CD14-positive monocyte (primary cell): ENCODE data around the gene CHST11. TPM values are rescaled to one million over a fixed set of nuclear protein-coding genes. Genes with fewer than 3 reads are reported as not detected.
"Not testable (repeated sequence)": the region's sequence is repeated elsewhere in the genome, so short reads cannot be mapped to it uniquely, and the experiment has no call there.

Source experiments
- DNase-seq, 3 donors: peaks; one replicate each; pipeline ENCODE4 v3.0.0-alpha.2; 2011 to 2022
- H2AFZ ChIP-seq: 2 replicates; pipeline ENCODE4 v1.6.0; 2012; ENCODE audit warnings: mild to moderate bottlenecking, low read depth, low read length, inconsistent platforms; ENCODE audit not compliant: insufficient read depth, poor library complexity, severe bottlenecking
- H3K27ac ChIP-seq, 2 donors: 1 replicate in 1 of 2; 2 replicates in 1 of 2; pipeline ENCODE4 v1.5.1; 2012 to 2013; ENCODE audit warnings: low read length in 2 of 2, control low read depth in 1 of 2, inconsistent platforms in 1 of 2, low read depth in 1 of 2, mild to moderate bottlenecking in 1 of 2
- H3K27me3 ChIP-seq, 2 donors: one replicate each; pipeline versions ENCODE4 v1.6.0 to v1.6.1; 2011 to 2013; ENCODE audit warnings: low read length in 2 of 2; ENCODE audit not compliant: control insufficient read depth in 2 of 2, insufficient read depth in 2 of 2
- H3K36me3 ChIP-seq, 2 donors: replicated peaks in 1 of 2; 1 replicate in 1 of 2; 2 replicates in 1 of 2; pipeline versions ENCODE4 v1.5.1 to v1.6.1; 2012 to 2013; ENCODE audit warnings: low read length in 2 of 2, control low read depth in 1 of 2, inconsistent platforms in 1 of 2, mild to moderate bottlenecking in 1 of 2; ENCODE audit not compliant: insufficient read depth in 2 of 2, control insufficient read depth in 1 of 2
- H3K4me1 ChIP-seq, 2 donors: 1 replicate in 1 of 2; 2 replicates in 1 of 2; pipeline versions ENCODE4 v1.5.1 to v1.6.1; 2012 to 2013; ENCODE audit warnings: low read length in 2 of 2, control low read depth in 1 of 2, inconsistent platforms in 1 of 2, mild to moderate bottlenecking in 1 of 2, moderate library complexity in 1 of 2; ENCODE audit not compliant: insufficient read depth in 2 of 2, control insufficient read depth in 1 of 2
- H3K4me2 ChIP-seq: replicated peaks from 2 replicates; pipeline ENCODE3; 2012; ENCODE audit warnings: low read length, moderate library complexity, mild to moderate bottlenecking; ENCODE audit not compliant: poor library complexity, severe bottlenecking; ENCODE audit errors: extremely low read depth
- H3K4me3 ChIP-seq, 3 experiments: fragments of 200-600 bp in 1 of 3; sonication (generic) in 1 of 3; replicated peaks in 1 of 3; 1 replicate in 2 of 3; 2 replicates in 1 of 3; pipeline ENCODE4 v1.5.1; 2011 to 2013; ENCODE audit warnings: low read length in 3 of 3, mild to moderate bottlenecking in 3 of 3, control low read depth in 2 of 3, low read depth in 2 of 3, inconsistent platforms in 1 of 3, moderate library complexity in 1 of 3
- H3K79me2 ChIP-seq: 2 replicates; pipeline ENCODE4 v1.6.0; 2012; ENCODE audit warnings: mild to moderate bottlenecking, control low read depth, inconsistent platforms, low read length, moderate library complexity; ENCODE audit not compliant: insufficient read depth
- H3K9ac ChIP-seq: 2 replicates; pipeline ENCODE4 v1.6.0; 2017; ENCODE audit warnings: low read length, mild to moderate bottlenecking; ENCODE audit not compliant: insufficient read depth, poor library complexity, severe bottlenecking
- H3K9me3 ChIP-seq, 2 donors: replicated peaks in 1 of 2; 1 replicate in 1 of 2; 2 replicates in 1 of 2; pipeline versions ENCODE4 v1.5.1 to v1.6.1; 2012 to 2013; ENCODE audit warnings: low read length in 2 of 2, control low read depth in 1 of 2; ENCODE audit not compliant: control insufficient read depth in 1 of 2, insufficient read depth in 1 of 2
- H4K20me1 ChIP-seq: 2 replicates; pipeline ENCODE4 v1.6.0; 2012; ENCODE audit warnings: mild to moderate bottlenecking, low read length, control low read depth, moderate library complexity; ENCODE audit not compliant: insufficient read depth
- H3K27ac Mint-ChIP-seq, 7 donors: one replicate each; pipeline ENCODE4 v1.8.0; 2020; ENCODE audit warnings: mild to moderate bottlenecking in 7 of 7, mixed read lengths in 7 of 7, moderate library complexity in 6 of 7, inconsistent platforms in 2 of 7
- H3K27me3 Mint-ChIP-seq, 3 donors: one replicate each; pipeline ENCODE4 v1.8.0; 2021 to 2022; ENCODE audit warnings: low read depth in 3 of 3, mild to moderate bottlenecking in 3 of 3, mixed read lengths in 3 of 3, moderate library complexity in 3 of 3, inconsistent platforms in 1 of 3
- H3K36me3 Mint-ChIP-seq, 2 donors: one replicate each; pipeline ENCODE4 v1.8.0; 2020; ENCODE audit warnings: mixed read lengths in 2 of 2, inconsistent platforms in 1 of 2, mild to moderate bottlenecking in 1 of 2
- H3K4me1 Mint-ChIP-seq: one replicate; pipeline ENCODE4 v1.8.0; 2020; ENCODE audit warnings: mild to moderate bottlenecking, mixed read lengths
- H3K4me3 Mint-ChIP-seq, 2 donors: one replicate each; pipeline ENCODE4 v1.8.0; 2020; ENCODE audit warnings: mild to moderate bottlenecking in 2 of 2, mixed read lengths in 2 of 2, moderate library complexity in 1 of 2
- H3K9me3 Mint-ChIP-seq, 7 donors: one replicate each; pipeline ENCODE4 v1.8.0; 2020 to 2022; ENCODE audit warnings: mixed read lengths in 7 of 7, mild to moderate bottlenecking in 6 of 7, moderate library complexity in 6 of 7, inconsistent platforms in 2 of 7
- WGBS: methylation state at CpG from one replicate; pipeline ENCODE4 v1.1.5; 2013; ENCODE audit warnings: missing lambda C conversion rate; ENCODE audit not compliant: insufficient coverage; 5-methylcytosine and 5-hydroxymethylcytosine counted together
- intact Hi-C, 2 donors: fragments of 100-400 bp; cut with micrococcal nuclease; formaldehyde crosslinking; loops; one replicate each; pipeline versions ENCODE4 v1.15.0 to v1.15.1; 2023
- polyA plus RNA-seq, 3 donors: library from polyadenylated mRNA; depleted of rRNA in 1 of 3; unstranded in 2 of 3; stranded (reverse) in 1 of 3; fragments of 300-500 nt in 2 of 3; fragments of >200 nt in 1 of 3; fragmentation: Illumina TruSeq in 2 of 3; gene quantifications; 1 replicate in 2 of 3; 2 replicates in 1 of 3; pipeline ENCODE4 v1.2.3, GENCODE V29; 2012 to 2021
- TF ChIP-seq, protein P1 (sequence below): fragments of 200-600 bp; IDR thresholded peaks from one replicate; pipeline ENCODE4 v1.8.0; 2022; ENCODE audit warnings: antibody characterized with exemption, mild to moderate bottlenecking

Gene CHST11
- polyA plus RNA-seq, 3 donors, result 44.4 to 66.6 (median 48.4) TPM

DNA sequence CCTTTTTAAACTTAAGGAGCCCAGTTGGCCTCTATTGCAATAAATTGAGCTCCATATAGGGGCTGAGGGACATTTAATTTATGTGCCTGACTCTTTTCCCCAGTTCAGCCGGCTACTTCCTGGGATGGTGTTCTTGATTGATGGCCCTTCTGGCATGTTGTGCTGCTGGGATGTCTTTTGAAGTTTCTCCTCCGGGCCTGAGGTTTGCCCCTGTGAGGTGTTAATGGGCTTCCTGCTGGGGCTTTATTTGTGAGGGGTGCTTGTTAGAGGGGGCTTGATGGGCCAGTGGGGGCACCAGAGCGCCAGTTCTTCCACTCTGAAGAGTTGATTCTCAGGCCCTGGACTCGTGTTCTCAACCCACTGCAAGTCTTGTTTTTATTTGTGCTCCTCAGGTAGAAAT, 69.6 kb downstream of the CHST11 start:
- H4K20me1 ChIP-seq, result peaks cover 99% of the 10 kb centered on the region
- Mint-ChIP-seq H3K36me3 (peaks cover 23 to 36% of the 10 kb centered on the region in 2 donors), H3K27ac (peak overlapping the region in 2 of 7 donors; percentile 38 to 78), H3K27me3 (peaks cover 0 to 3% (median 1%) of the 10 kb centered on the region in 3 donors), H3K9me3 (peaks cover 0 to 10% (median 5%) of the 10 kb centered on the region in 7 donors), H3K4me1 (peaks cover 50% of the 10 kb centered on the region), H3K4me3 (no peak overlapping the region)
- no peak overlapping the region for H3K9ac ChIP-seq
- no peak overlapping the region for H3K27ac ChIP-seq
- peaks cover 32 to 33% of the 10 kb centered on the region in 2 donors for H3K4me1 ChIP-seq
- H3K79me2 ChIP-seq, result peaks cover 100% of the 10 kb centered on the region
- peaks cover 0 to 4% of the 10 kb centered on the region in 2 donors for H3K9me3 ChIP-seq
- H2AFZ ChIP-seq, result no peak overlapping the region
- no peak overlapping the region for H3K4me3 ChIP-seq
- peaks cover 0 to 9% of the 10 kb centered on the region in 2 donors for H3K36me3 ChIP-seq
- H3K27me3 ChIP-seq, result no peaks in the 10 kb centered on the region
- intact Hi-C loops, result no loop called here
- 51% methylated on average over 4 of the region's 4 CpGs for WGBS
- TF ChIP-seq, protein P1, sequence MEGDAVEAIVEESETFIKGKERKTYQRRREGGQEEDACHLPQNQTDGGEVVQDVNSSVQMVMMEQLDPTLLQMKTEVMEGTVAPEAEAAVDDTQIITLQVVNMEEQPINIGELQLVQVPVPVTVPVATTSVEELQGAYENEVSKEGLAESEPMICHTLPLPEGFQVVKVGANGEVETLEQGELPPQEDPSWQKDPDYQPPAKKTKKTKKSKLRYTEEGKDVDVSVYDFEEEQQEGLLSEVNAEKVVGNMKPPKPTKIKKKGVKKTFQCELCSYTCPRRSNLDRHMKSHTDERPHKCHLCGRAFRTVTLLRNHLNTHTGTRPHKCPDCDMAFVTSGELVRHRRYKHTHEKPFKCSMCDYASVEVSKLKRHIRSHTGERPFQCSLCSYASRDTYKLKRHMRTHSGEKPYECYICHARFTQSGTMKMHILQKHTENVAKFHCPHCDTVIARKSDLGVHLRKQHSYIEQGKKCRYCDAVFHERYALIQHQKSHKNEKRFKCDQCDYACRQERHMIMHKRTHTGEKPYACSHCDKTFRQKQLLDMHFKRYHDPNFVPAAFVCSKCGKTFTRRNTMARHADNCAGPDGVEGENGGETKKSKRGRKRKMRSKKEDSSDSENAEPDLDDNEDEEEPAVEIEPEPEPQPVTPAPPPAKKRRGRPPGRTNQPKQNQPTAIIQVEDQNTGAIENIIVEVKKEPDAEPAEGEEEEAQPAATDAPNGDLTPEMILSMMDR, result no peak
- DNase-seq, result no peak
- no peak overlapping the region for H3K4me2 ChIP-seq

DNA sequence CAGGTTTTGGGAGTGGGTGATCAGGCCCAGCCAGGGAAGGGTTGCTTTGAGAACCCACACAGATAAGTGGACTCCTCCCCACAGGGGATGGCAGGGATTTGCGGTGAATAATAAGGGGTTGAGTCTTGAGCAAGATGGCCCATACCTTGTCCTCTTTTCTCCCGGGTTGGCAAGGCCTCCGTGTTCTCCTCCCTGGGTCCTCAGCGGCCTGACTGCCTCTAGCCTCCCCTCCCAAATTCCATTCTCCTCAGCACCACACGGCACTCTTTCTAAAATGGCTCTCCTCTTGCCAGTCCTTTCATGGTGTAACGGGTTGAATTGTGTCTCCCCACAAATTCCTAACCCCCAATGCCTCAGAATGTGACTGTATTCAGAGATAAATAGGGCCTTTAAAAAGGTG, 70.0 kb downstream of the CHST11 start:
- peaks cover 99% of the 10 kb centered on the region for H4K20me1 ChIP-seq
- H3K27ac ChIP-seq, result no peak overlapping the region
- peaks cover 0 to 9% of the 10 kb centered on the region in 2 donors for H3K36me3 ChIP-seq
- peaks cover 27 to 39% of the 10 kb centered on the region in 2 donors for H3K36me3 Mint-ChIP-seq
- H3K4me3 ChIP-seq, result no peak overlapping the region
- H3K27me3 Mint-ChIP-seq, result peaks cover 0 to 5% (median 1%) of the 10 kb centered on the region in 3 donors
- H3K4me1 ChIP-seq, result peaks cover 28 to 29% of the 10 kb centered on the region in 2 donors
- H3K4me1 Mint-ChIP-seq, result peaks cover 50% of the 10 kb centered on the region
- H2AFZ ChIP-seq, result no peak overlapping the region
- no peak overlapping the region for H3K4me2 ChIP-seq
- intact Hi-C loops, result no loop called here
- peaks cover 100% of the 10 kb centered on the region for H3K79me2 ChIP-seq
- H3K27ac Mint-ChIP-seq, result peak overlapping the region in 4 of 7 donors; percentile 26 to 78 (median 36)
- H3K9ac ChIP-seq, result no peak overlapping the region
- peaks cover 0 to 10% (median 5%) of the 10 kb centered on the region in 7 donors for H3K9me3 Mint-ChIP-seq
- WGBS, result 94% methylated on average over 3 of the region's 6 CpGs
- no peak for DNase-seq
- no peak overlapping the region for H3K4me3 Mint-ChIP-seq
- H3K27me3 ChIP-seq, result no peaks in the 10 kb centered on the region
- TF ChIP-seq, protein P1, result no peak
- peaks cover 0 to 4% of the 10 kb centered on the region in 2 donors for H3K9me3 ChIP-seq

GRCh38 chr12:104527653-104528052, 70.9 kb downstream of the CHST11 start:
- H3K79me2 ChIP-seq, result peaks cover 100% of the 10 kb centered on the region
- intact Hi-C loops, H3K27me3 ChIP-seq, H3K9me3 ChIP-seq, H3K27me3 Mint-ChIP-seq, DNase-seq, H3K4me3 ChIP-seq, H3K4me3 Mint-ChIP-seq, H3K9me3 Mint-ChIP-seq, H2AFZ ChIP-seq, H3K9ac ChIP-seq, H3K4me2 ChIP-seq, H3K36me3 ChIP-seq: not testable (repeated sequence)
- peak overlapping the region in 1 of 7 donors; percentile 16 for H3K27ac Mint-ChIP-seq
- H3K4me1 ChIP-seq, result peaks cover 23 to 24% of the 10 kb centered on the region in 2 donors
- peak overlapping the region in 1 of 2 donors; percentile 6 for H3K27ac ChIP-seq
- peaks cover 30 to 43% of the 10 kb centered on the region in 2 donors for H3K36me3 Mint-ChIP-seq
- H4K20me1 ChIP-seq, result peaks cover 99% of the 10 kb centered on the region
- H3K4me1 Mint-ChIP-seq, result peaks cover 51% of the 10 kb centered on the region
- WGBS, result no CpG with 5 or more reads among the region's 5 CpGs
